ENCODE measurements around the gene SURF1.
"Not testable (repeated sequence)": the region's sequence is repeated elsewhere in the genome, so short reads cannot be mapped to it uniquely, and the experiment has no call there.

SURF1 gene

GRCh38 chr9:133356391-133357091 lies at the start of gene SURF1, which contains the start of gene SURF2:
Gene SURF1 (minus strand): TSS chr9:133356487. CDS start chr9:133356453, 34 bp downstream.
Gene SURF2 (plus strand): TSS chr9:133356550. CDS start chr9:133356593, 43 bp downstream.
- H3K27me3 Mint-ChIP-seq = no peaks in the 10 kb centered on the region
- H3K4me3 Mint-ChIP-seq = peak within 1 kb of the TSS; percentile 85
- peaks cover 44% of the 10 kb centered on the region for H3K36me3 Mint-ChIP-seq
- no peaks in the 10 kb centered on the region for H3K9me3 Mint-ChIP-seq
- CTCF ChIA-PET = interaction anchor here (1.0 to 3.3 kb wide), 5 partner anchors 10 to 23 kb away, joined by 4 to 32 read pairs (median 5); no protein-coding TSS in a partner anchor
- H3K27ac Mint-ChIP-seq = peak within 1 kb of the TSS; percentile 90
- peak; percentile 95 for DNase-seq
- peaks cover 36% of the 10 kb centered on the region for H3K4me1 Mint-ChIP-seq

- Mint-ChIP-seq H3K27ac (no peak overlapping the region), H3K4me3 (no peak overlapping the region), H3K27me3 (no peaks in the 10 kb centered on the region), H3K36me3 (peaks cover 40% of the 10 kb centered on the region), H3K4me1 (peaks cover 5% of the 10 kb centered on the region), H3K9me3 (no peaks in the 10 kb centered on the region)
- DNase-seq = no peak
- CTCF ChIA-PET = interaction anchor here (1.0 to 3.9 kb wide), 8 partner anchors 10 to 218 kb away, joined by 3 to 28 read pairs (median 4); no protein-coding TSS in a partner anchor
Observed at GRCh38 chr9:133405508-133406438, 49.5 kb upstream of the SURF1 start.

GRCh38 chr9:133404454-133405002 lies 48.2 kb upstream of the SURF1 start:
- Mint-ChIP-seq H3K4me1 (peaks cover 5% of the 10 kb centered on the region), H3K4me3 (no peak overlapping the region), H3K36me3 (peaks cover 29% of the 10 kb centered on the region), H3K27me3 (no peaks in the 10 kb centered on the region), H3K27ac (no peak overlapping the region), H3K9me3 (no peaks in the 10 kb centered on the region)
- CTCF ChIA-PET = interaction anchor here (0.7 to 3.9 kb wide), 11 partner anchors 9 to 217 kb away, joined by 3 to 28 read pairs (median 4); partner anchors contain the start of gene STKLD1
- no peak for DNase-seq

- DNase-seq = peak; percentile 72
- Mint-ChIP-seq H3K36me3 (peaks cover 27% of the 10 kb centered on the region), H3K4me3 (no peak overlapping the region), H3K9me3 (no peaks in the 10 kb centered on the region), H3K4me1 (peaks cover 5% of the 10 kb centered on the region), H3K27ac (no peak overlapping the region), H3K27me3 (no peaks in the 10 kb centered on the region)
- CTCF ChIA-PET = interaction anchor here (0.7 to 3.9 kb wide), 11 partner anchors 8 to 216 kb away, joined by 3 to 28 read pairs (median 4); partner anchors contain the start of gene STKLD1
Observed at GRCh38 chr9:133403766-133404453, 47.6 kb upstream of the SURF1 start.

- no peak overlapping the region for H3K4me3 Mint-ChIP-seq
- H3K4me1 Mint-ChIP-seq = peaks cover 5% of the 10 kb centered on the region
- H3K27ac Mint-ChIP-seq = no peak overlapping the region
- CTCF ChIA-PET = interaction anchor here (1.9 to 3.9 kb wide), 2 partner anchors 53 to 215 kb away, joined by 6 to 28 read pairs; no protein-coding TSS in a partner anchor
- H3K9me3 Mint-ChIP-seq = no peaks in the 10 kb centered on the region
- no peak for DNase-seq
- H3K36me3 Mint-ChIP-seq = peaks cover 22% of the 10 kb centered on the region
- H3K27me3 Mint-ChIP-seq = peaks cover under 1% of the 10 kb centered on the region
Observed at GRCh38 chr9:133402689-133403088, 46.4 kb upstream of the SURF1 start.

GRCh38 chr9:133401588-133401987 lies 45.3 kb upstream of the SURF1 start:
- Mint-ChIP-seq H3K9me3 (no peaks in the 10 kb centered on the region), H3K27ac (no peak overlapping the region), H3K27me3 (peaks cover 10% of the 10 kb centered on the region), H3K36me3 (peaks cover 14% of the 10 kb centered on the region), H3K4me3 (no peak overlapping the region), H3K4me1 (no peaks in the 10 kb centered on the region)
- no peak for DNase-seq
- CTCF ChIA-PET = interaction anchor here (3.9 kb wide), 1 partner anchor 214 kb away, joined by 28 read pairs; no protein-coding TSS in a partner anchor

GRCh38 chr9:133400292-133400691 lies 44.0 kb upstream of the SURF1 start:
- Mint-ChIP-seq H3K27ac (no peak overlapping the region), H3K4me1 (no peaks in the 10 kb centered on the region), H3K9me3 (no peaks in the 10 kb centered on the region), H3K4me3 (no peak overlapping the region), H3K36me3 (peaks cover 4% of the 10 kb centered on the region), H3K27me3 (peaks cover 16% of the 10 kb centered on the region)
- DNase-seq = no peak
- CTCF ChIA-PET = interaction anchor here (0.5 to 1.3 kb wide), 2 partner anchors 9 to 215 kb away, joined by 4 to 5 read pairs; no protein-coding TSS in a partner anchor

GRCh38 chr9:133397895-133398294 lies 41.6 kb upstream of the SURF1 start:
- DNase-seq = no peak
- Mint-ChIP-seq H3K36me3 (no peaks in the 10 kb centered on the region), H3K4me1 (no peaks in the 10 kb centered on the region), H3K27ac (no peak overlapping the region), H3K9me3 (no peaks in the 10 kb centered on the region), H3K4me3 (no peak overlapping the region), H3K27me3 (peaks cover 35% of the 10 kb centered on the region)
- CTCF ChIA-PET = interaction anchor here (0.6 to 1.5 kb wide), 3 partner anchors 11 to 91 kb away, joined by 3 to 4 read pairs (median 4); no protein-coding TSS in a partner anchor

GRCh38 chr9:133397370-133397769 lies 41.1 kb upstream of the SURF1 start:
- no peaks in the 10 kb centered on the region for H3K4me1 Mint-ChIP-seq
- peaks cover 35% of the 10 kb centered on the region for H3K27me3 Mint-ChIP-seq
- CTCF ChIA-PET = interaction anchor here (0.6 to 1.5 kb wide), 2 partner anchors 10 to 90 kb away, joined by 3 to 4 read pairs; no protein-coding TSS in a partner anchor
- no peak for DNase-seq
- no peaks in the 10 kb centered on the region for H3K9me3 Mint-ChIP-seq
- H3K36me3 Mint-ChIP-seq = no peaks in the 10 kb centered on the region
- H3K27ac Mint-ChIP-seq = no peak overlapping the region
- no peak overlapping the region for H3K4me3 Mint-ChIP-seq

- H3K4me1 Mint-ChIP-seq = no peaks in the 10 kb centered on the region
Observed at GRCh38 chr9:133396952-133397351, 40.7 kb upstream of the SURF1 start.

GRCh38 chr9:133394687-133395271 lies 38.5 kb upstream of the SURF1 start:
- Mint-ChIP-seq H3K36me3 (no peaks in the 10 kb centered on the region), H3K27me3 (peaks cover 36% of the 10 kb centered on the region), H3K4me1 (no peaks in the 10 kb centered on the region), H3K27ac (no peak overlapping the region), H3K4me3 (no peak overlapping the region), H3K9me3 (no peaks in the 10 kb centered on the region)
- CTCF ChIA-PET = interaction anchor here (1.3 to 2.7 kb wide), 2 partner anchors 10 to 90 kb away, joined by 3 to 12 read pairs; no protein-coding TSS in a partner anchor
- DNase-seq = no peak

More at GRCh38 chr9:133396952-133397351, 40.7 kb upstream of the SURF1 start:
- no peaks in the 10 kb centered on the region for H3K9me3 Mint-ChIP-seq
- no peak for DNase-seq
- no peak overlapping the region for H3K4me3 Mint-ChIP-seq
- CTCF ChIA-PET = interaction anchor here (1.5 to 2.7 kb wide), 2 partner anchors 8 to 10 kb away, joined by 4 to 12 read pairs; no protein-coding TSS in a partner anchor
- H3K36me3 Mint-ChIP-seq = no peaks in the 10 kb centered on the region
- peaks cover 35% of the 10 kb centered on the region for H3K27me3 Mint-ChIP-seq
- H3K27ac Mint-ChIP-seq = no peak overlapping the region

GRCh38 chr9:133393399-133393798 lies 37.1 kb upstream of the SURF1 start:
- no peaks in the 10 kb centered on the region for H3K36me3 Mint-ChIP-seq
- H3K27ac Mint-ChIP-seq = no peak overlapping the region
- H3K27me3 Mint-ChIP-seq = peaks cover 41% of the 10 kb centered on the region
- H3K4me1 Mint-ChIP-seq = no peaks in the 10 kb centered on the region
- DNase-seq = no peak
- CTCF ChIA-PET = no interaction called here
- H3K9me3 Mint-ChIP-seq = no peaks in the 10 kb centered on the region
- H3K4me3 Mint-ChIP-seq = no peak overlapping the region

GRCh38 chr9:133392308-133392707 lies 36.0 kb upstream of the SURF1 start:
- H3K9me3 Mint-ChIP-seq, DNase-seq, H3K27ac Mint-ChIP-seq, H3K4me3 Mint-ChIP-seq, H3K4me1 Mint-ChIP-seq, CTCF ChIA-PET, H3K36me3 Mint-ChIP-seq: not testable (repeated sequence)
- H3K27me3 Mint-ChIP-seq = peaks cover 37% of the 10 kb centered on the region
